Calu3 (cell line): Measurements from ENCODE around the gene ARHGEF28. TPM values are rescaled to one million over a fixed set of nuclear protein-coding genes. Genes with fewer than 3 reads are reported as not detected.

ENCODE experiments used
- BruUV-seq: library from RNA; stranded (reverse); fragments of 400-500 nt; replicated peaks from 2 replicates; lab custom pipeline; 2021; lab: Mats Ljungman, UMichigan
- CTCF ChIA-PET: fragments of 300-600 bp; sonication (Branson Sonifier 250); formaldehyde crosslinking; loops from one replicate; lab custom pipeline; 2022; ENCODE audit warnings: antibody characterized with exemption; lab: Charles Lee
- DNase-seq: peaks from one replicate; pipeline ENCODE4 v3.0.0; 2022
- H3K27ac Mint-ChIP-seq: one replicate; pipeline ENCODE4 v1.8.0; 2022; ENCODE audit warnings: mixed read lengths; ENCODE audit not compliant: unreplicated experiment
- H3K27me3 Mint-ChIP-seq: one replicate; pipeline ENCODE4 v1.8.0; 2022; ENCODE audit warnings: mixed read lengths; ENCODE audit not compliant: unreplicated experiment
- H3K36me3 Mint-ChIP-seq: one replicate; pipeline ENCODE4 v1.8.0; 2022; ENCODE audit warnings: mild to moderate bottlenecking, moderate library complexity, mixed read lengths; ENCODE audit not compliant: insufficient read depth, unreplicated experiment
- H3K4me1 Mint-ChIP-seq: one replicate; pipeline ENCODE4 v1.8.0; 2022; ENCODE audit warnings: mild to moderate bottlenecking, low read depth, mixed read lengths; ENCODE audit not compliant: unreplicated experiment
- H3K4me3 Mint-ChIP-seq: one replicate; pipeline ENCODE4 v1.8.0; 2022; ENCODE audit warnings: mild to moderate bottlenecking, low read depth, moderate library complexity, mixed read lengths; ENCODE audit not compliant: unreplicated experiment
- H3K9me3 Mint-ChIP-seq: one replicate; pipeline ENCODE4 v1.8.0; 2022; ENCODE audit warnings: low read depth, mixed read lengths; ENCODE audit not compliant: unreplicated experiment
- CTCF ChIP-seq: fragments of 200-600 bp; IDR thresholded peaks from one replicate; pipeline ENCODE4 v1.8.0; 2022; ENCODE audit warnings: antibody characterized with exemption; ENCODE audit not compliant: unreplicated experiment
- intact Hi-C: fragments of 100-400 bp; cut with micrococcal nuclease; formaldehyde crosslinking; loops from one replicate; pipeline ENCODE4 v1.10.0; 2022; ENCODE audit not compliant: unreplicated experiment
- total RNA-seq: library from RNA; stranded (reverse); gene quantifications from 2 replicates; pipeline ENCODE4 v1.2.3, GENCODE V29; 2022

ARHGEF28 gene
- total RNA-seq, 1 experiment from 2014 or later, result 92.0 TPM

GRCh38 chr5:73913971-73914370, 288.0 kb downstream of the ARHGEF28 start:
- no peak overlapping the region for H3K4me3 Mint-ChIP-seq
- no peaks in the 10 kb centered on the region for H3K4me1 Mint-ChIP-seq
- intact Hi-C loops, result no loop called here
- no TSS peak for BruUV-seq
- CTCF ChIA-PET, result interaction anchor here (0.7 kb wide), 1 partner anchor 982 kb away, joined by 4 read pairs; no protein-coding TSS in a partner anchor
- peaks cover 67% of the 10 kb centered on the region for H3K36me3 Mint-ChIP-seq
- H3K27ac Mint-ChIP-seq, result no peak overlapping the region
- H3K27me3 Mint-ChIP-seq, result no peaks in the 10 kb centered on the region
- H3K9me3 Mint-ChIP-seq, result no peaks in the 10 kb centered on the region
- no peak for TF ChIP-seq CTCF
- DNase-seq, result no peak

GRCh38 chr5:73915345-73915744, 289.3 kb downstream of the ARHGEF28 start:
- no peak for DNase-seq

GRCh38 chr5:73917433-73917832, 291.4 kb downstream of the ARHGEF28 start:
- CTCF ChIA-PET, result no interaction called here
- TF ChIP-seq CTCF, result no peak
- H3K4me3 Mint-ChIP-seq, result no peak overlapping the region

More at GRCh38 chr5:73915345-73915744, 289.3 kb downstream of the ARHGEF28 start:
- no TSS peak for BruUV-seq
- H3K9me3 Mint-ChIP-seq, result no peaks in the 10 kb centered on the region
- no peak for TF ChIP-seq CTCF
- intact Hi-C loops, result no loop called here
- H3K27me3 Mint-ChIP-seq, result no peaks in the 10 kb centered on the region
- no peak overlapping the region for H3K4me3 Mint-ChIP-seq
- no peaks in the 10 kb centered on the region for H3K4me1 Mint-ChIP-seq
- H3K27ac Mint-ChIP-seq, result no peak overlapping the region
- peaks cover 65% of the 10 kb centered on the region for H3K36me3 Mint-ChIP-seq
- CTCF ChIA-PET, result no interaction called here

GRCh38 chr5:73917891-73918290, 291.9 kb downstream of the ARHGEF28 start:
- H3K4me3 Mint-ChIP-seq, result no peak overlapping the region
- H3K36me3 Mint-ChIP-seq, result peaks cover 72% of the 10 kb centered on the region
- CTCF ChIA-PET, result no interaction called here
- intact Hi-C loops, result no loop called here
- no peak for TF ChIP-seq CTCF
- no peaks in the 10 kb centered on the region for H3K4me1 Mint-ChIP-seq
- BruUV-seq, result no TSS peak
- no peaks in the 10 kb centered on the region for H3K27me3 Mint-ChIP-seq
- no peak for DNase-seq
- H3K27ac Mint-ChIP-seq, result no peak overlapping the region
- H3K9me3 Mint-ChIP-seq, result no peaks in the 10 kb centered on the region

More at GRCh38 chr5:73917433-73917832, 291.4 kb downstream of the ARHGEF28 start:
- Mint-ChIP-seq H3K4me1 (no peaks in the 10 kb centered on the region), H3K9me3 (no peaks in the 10 kb centered on the region), H3K27me3 (no peaks in the 10 kb centered on the region), H3K27ac (no peak overlapping the region), H3K36me3 (peaks cover 73% of the 10 kb centered on the region)
- intact Hi-C loops, result no loop called here
- BruUV-seq, result no TSS peak
- DNase-seq, result no peak
